NAMALWA (cell line): ENCODE measurements around the gene SAMSN1.

Experiments
- DNase-seq: peaks from one replicate; pipeline ENCODE4 v3.0.0-alpha.2; 2015; ENCODE audit warnings: low spot score

SAMSN1 gene

DNA sequence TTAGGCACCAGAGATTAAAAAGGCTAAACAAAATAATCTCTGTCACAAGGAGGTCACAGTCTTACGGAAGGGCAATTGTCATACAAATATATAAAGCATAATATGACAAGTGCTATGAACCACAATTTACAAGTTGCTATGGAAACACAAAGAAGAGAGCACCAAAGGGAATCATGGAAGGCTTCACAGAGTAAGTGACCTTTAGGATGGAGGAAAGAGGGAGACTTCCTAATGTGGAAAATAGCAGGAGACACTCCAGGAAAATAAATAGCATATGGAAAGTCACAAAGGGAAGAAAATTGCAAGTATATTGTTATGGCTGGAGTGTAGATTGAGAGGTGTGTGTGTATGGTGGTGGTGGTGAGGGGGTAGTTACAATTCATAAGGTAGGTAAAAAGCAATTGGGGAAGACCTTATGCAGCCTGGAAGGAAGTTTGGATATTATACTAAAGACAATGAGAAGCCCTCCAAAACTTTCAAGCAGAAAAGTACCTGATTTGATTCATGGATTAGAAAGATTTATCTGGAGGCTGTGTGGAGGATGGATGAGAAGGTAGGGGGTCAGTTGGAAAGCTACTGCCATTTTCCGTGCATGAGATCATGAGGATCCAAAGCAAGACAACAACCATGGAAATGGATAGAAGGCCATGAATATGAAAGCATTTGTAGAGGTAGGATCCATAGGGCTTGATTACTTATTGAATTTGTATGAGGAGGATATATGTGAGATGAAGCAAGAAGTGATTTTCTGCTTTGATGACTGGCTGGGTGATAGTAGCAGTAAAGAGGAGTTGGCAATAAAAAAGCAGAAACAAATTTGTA is 61.7 kb downstream of the SAMSN1 start:
- no peak for DNase-seq

DNA sequence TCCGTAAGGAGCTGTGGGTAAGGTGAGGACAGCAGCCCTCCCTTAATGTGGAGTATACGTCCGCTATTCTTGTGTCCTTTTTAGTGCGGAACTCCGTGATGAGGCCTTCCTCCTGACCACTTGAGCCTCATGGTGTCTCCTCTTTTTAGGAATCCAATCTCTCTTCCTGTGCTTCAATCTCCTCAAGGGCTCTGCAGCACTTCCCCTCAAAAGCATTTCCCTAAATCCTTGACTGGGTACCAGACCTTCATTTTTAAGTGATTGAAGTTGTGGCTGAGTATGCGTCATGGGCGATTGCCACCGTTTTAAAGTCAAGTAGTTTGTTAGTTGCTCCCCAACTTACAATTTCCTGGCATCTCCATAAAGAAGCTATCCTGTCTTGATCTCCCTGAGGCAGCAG is 62.8 kb downstream of the SAMSN1 start:
- DNase-seq: no peak

DNA sequence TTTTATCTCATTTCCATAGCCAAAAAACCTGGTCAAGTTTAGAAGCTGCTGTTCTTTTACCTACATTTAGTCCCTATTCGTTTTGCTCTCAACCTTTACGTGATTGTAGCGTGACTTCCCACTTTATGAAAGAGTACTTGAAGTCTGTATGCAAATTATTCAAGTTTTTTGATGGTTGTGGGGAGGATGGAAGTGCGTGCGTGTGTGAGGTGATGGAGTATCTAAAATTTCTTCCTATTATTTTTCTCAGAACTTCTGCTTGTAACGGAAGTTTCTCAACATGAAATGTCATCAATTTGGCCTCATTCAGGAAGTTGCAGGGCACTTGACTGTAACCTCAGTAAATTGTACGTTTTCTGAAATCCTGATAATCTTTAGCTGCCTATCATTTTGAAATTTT is 64.0 kb downstream of the SAMSN1 start:
- DNase-seq: peak; percentile 20

DNA sequence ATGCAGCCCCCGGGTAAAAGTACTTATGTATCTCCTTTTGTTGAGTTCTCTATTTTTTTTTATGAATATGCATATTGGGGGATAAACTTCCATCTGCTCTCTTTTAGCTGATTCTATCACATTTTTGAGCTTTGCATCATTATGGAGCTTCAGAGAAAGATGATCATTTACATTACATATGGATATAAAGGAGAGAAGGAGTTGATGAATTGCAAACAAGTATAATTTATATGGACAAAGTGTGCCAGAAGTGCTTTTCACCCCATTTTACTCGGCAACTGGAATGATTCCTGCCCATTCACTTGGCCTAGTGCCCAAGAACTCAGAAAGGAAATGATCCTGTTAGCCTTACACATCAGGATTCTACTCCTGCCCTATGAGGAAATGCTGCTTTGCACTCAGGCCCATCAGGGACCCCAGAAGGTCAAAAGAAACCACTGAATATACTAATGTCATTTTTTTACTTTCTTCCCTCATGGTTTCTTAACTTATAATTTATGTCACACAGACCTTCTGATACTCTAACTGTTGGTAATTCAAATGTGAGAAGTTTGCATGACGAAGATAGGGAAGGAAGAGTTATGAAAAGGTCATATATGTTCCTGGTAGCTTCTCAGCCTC is 65.6 kb downstream of the SAMSN1 start:
- DNase-seq: no peak

DNA sequence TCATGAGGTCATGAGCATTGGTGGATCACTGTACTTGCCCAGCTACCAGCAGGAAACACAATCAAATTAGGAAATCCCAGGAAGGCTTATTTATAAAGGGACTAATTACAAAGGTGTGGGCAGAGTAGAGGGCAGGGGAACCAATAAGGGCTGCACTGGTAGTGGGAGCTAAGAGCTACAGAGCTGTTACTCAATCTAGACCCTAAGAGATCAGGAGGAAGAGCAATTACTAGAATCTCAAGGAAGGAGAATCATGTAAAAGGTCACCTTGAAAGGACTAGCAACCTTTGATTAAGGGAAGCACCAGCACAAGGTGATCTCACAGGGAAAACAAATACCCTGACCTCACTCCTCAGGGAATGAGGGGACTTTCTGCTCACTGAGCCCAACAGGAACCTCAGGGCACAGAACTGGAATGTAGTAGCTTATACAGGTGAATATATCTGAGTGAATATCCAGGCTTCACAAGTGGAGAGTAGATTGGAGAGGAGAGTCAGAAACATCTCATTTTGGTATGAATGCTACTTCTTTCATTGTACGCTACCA is 66.8 kb downstream of the SAMSN1 start:
- no peak for DNase-seq

DNA sequence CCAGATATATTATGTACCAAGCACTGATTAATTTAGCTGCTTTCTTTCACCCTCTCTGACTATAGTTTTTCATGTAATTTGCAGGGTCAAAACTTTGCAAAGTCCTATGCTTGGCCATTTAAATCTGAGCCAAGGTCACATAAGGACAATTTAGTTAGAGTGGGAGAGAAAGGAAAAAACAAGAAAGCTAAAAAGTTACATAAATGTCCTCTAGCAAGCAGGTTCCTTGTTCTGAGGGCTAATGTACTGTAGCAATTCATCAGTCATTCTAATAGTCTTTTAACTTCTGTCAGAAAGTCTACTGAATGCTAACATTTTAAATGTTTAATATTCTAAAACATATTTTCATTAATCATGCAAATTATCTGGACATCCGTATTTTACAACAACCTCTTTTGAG is 68.3 kb downstream of the SAMSN1 start:
- no peak for DNase-seq

DNA sequence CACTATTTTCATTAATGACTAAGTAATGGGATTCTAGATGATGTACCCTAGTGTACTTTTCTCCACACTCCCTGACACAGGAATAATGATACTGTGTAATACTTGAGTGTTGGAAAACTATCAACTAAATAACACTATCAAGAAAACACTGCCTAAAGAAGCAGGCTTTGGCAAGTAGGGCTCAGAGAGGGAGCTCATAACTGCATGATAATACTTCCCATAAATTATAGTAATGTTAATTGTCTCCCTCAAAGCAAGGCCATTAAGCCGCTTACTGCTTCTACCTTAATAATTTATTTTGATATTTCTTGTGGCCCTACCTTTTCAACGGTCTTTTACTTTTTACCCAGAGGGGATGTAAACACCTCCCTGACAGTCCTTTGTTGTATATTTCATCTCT is 69.0 kb downstream of the SAMSN1 start:
- no peak for DNase-seq

DNA sequence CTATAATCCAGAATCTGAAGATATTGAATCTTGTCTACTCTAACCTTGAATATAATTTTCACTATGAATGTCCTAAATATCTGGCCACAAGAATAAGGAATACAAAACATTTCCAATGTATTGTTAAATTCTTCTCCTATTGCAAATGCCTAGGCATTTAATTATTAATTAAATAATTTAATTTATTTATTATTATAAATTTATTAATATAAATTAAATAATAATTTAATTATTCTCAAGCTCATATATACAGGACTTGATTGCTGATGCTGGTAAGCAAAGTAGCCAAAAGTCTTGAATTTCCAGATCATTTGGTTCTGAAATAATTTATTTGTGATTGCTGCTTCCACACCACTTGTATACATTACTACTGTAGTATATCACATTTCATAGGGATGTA is 71.1 kb downstream of the SAMSN1 start:
- DNase-seq: no peak

DNA sequence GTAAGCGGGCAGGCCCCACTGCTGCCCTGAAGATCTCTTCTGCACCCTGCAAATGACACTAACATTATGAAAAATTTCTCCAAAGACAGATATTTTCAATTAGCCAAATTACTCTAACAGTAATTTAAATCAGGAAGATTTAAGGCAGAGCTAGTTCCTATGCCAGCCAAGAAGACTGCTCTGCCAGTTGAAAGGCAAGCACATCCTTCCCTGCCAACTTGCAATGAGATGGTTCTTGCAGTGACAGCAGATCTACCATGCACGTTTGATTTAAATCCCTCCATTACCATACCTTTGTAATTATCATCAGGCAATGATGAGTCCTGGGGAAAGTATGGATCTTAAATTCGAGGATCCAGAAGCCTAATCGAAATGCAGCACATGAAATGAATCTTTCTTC is 76.5 kb downstream of the SAMSN1 start:
- no peak for DNase-seq

DNA sequence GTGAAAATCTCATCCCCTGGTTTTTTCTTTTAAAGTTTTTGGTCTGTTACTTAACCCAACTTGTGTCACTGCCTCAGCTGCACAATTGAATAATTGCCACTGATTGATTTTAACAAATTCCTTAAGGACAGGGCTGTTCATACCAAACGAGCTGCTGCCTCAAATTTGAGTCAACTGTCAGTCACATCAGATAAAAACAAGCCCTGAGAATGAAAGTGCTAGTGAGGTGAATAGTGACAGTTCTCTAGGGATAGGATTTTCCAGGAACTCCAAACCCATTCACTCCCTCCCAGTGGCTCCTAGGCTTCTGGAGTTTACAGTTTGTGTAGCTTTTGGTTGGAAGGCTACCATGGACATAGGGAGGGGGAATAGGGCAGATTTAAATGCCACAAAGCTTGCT is 79.4 kb downstream of the SAMSN1 start:
- no peak for DNase-seq

DNA sequence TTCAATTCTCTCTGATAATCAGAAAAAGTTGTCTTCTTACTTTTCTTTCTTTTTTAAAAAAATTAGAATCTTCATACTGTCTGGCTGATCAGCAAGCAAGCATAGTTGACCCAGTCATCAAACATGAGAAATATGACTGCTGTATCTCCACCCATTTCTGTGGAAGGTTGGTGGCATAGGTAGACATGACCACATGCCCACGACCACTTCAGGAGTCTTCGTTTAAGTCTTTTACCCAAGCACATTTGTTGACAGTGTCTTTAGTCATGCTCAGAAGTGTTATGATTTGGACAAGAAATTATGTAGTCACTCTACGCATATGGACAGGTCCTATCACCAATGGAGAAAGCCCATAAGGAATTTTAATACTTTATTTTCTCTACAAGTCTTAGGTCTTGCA is 88.4 kb downstream of the SAMSN1 start:
- no peak for DNase-seq

DNA sequence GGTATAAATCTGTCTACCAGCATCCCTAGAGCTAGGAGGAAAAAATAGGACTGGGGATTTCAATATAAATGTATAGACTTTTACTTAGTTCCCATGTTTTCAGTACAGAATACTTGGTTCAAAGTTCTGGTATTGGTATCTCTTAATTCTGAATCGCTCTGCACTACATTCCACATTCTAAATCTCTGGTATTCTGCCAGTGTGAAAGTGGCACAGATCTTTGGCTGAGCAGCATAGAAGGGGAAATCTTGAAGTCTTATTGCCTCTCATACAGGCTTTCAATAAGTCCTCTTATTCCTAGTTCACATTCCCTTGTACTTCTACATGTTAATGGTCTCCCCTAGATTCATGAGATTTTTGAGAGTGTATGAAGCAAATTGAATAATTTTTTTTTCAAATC is 89.2 kb downstream of the SAMSN1 start:
- DNase-seq: no peak

DNA sequence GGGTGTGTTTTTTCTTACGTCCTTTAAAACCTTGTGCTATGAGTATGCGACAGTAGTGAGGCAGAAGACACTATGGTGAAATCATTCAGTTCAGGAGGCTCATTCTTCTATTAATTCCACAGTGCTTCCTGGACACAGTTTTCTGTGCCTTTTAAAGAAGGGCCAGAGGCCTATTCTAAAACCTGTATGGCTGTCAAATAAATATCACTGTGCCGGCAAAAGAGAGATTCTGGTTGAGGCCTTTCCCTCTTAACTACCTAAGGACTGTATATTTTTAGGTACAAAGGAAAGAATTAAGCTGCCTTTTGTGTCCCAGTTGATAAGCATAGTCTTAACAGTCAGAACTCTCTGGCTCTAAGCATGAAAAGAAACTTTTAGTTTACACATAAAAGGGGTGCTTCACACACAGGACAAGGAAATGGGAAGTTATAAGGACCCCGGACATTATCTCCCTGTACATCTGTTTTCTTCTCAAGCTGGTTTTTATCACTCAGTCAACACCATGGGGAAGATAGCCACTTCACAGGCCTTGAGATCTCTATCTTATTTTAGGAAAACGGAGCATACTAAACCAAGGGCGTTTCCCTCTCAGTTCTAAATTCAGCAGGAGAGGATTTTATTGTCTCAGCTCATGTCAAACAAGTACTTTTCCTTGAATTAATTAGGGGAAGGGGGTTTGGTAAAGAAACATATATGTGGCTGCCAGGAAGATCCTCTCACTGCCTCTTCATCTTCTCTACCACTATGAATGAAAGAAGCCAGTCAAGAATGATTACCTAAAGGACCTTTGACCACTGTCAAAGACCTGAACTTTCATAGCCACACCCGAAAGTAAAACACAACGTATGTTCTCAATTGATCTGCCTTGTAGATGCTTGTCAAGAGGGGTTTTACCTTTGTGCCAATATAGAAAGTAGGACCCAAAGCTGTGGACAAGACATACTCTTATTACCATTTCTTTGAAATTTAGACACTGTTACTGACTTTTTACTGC is 91.8 kb downstream of the SAMSN1 start:
- DNase-seq: no peak

DNA sequence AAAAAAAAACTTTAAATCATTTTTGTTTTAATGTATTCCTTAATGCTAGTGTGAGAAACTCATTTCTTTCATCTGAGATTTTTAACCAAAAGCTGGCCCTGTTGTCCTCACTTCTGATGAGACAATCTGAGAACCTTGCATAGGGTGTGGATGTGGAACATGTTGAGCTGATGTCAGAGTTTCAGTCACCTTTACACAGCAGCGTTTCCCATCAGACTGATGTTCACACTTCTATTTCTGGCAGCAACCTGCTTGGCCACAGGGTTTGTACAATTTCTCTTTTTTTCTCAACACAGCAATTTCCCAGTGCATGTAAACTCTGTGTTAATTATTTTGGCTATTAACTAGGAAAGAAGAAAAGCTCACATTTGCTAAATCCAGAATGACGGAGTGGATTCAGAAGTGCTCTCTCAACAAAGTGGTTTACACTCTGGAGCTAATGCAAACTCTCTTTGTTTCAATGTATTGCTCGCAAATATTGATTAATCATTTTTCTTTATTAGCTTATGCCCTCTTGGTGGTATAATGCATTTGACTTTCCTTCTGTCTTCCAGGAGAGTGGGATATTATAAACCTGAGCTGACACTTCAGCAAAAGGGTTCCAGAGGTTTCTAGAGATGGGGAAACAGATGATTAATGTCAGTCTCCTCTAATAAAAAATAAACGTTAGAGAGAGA is 92.6 kb downstream of the SAMSN1 start:
- no peak for DNase-seq

DNA sequence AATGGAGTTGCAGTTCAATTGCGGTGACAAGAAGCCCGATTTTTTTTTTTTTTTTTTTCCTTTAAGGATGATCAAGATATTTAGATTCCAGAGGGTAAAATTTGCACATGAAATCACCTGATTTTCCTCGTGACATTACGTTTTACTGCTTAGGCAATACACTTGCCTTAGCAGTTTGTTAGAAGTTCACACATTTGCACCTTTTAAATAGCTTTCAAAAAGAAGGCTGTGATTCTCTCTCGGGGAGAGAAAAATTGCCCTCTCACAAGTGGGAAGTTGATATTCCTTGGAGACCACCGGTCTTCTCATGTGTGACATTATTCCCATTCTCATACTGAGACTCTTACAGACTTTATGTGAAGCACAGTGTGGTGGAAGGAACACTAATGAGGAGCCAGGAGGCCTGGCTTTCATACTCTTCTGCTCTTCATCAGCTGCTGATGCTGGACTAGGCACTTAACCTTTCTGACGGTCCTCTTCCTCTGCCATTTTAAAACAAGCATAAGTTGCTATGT is 93.3 kb downstream of the SAMSN1 start:
- DNase-seq: no peak

DNA sequence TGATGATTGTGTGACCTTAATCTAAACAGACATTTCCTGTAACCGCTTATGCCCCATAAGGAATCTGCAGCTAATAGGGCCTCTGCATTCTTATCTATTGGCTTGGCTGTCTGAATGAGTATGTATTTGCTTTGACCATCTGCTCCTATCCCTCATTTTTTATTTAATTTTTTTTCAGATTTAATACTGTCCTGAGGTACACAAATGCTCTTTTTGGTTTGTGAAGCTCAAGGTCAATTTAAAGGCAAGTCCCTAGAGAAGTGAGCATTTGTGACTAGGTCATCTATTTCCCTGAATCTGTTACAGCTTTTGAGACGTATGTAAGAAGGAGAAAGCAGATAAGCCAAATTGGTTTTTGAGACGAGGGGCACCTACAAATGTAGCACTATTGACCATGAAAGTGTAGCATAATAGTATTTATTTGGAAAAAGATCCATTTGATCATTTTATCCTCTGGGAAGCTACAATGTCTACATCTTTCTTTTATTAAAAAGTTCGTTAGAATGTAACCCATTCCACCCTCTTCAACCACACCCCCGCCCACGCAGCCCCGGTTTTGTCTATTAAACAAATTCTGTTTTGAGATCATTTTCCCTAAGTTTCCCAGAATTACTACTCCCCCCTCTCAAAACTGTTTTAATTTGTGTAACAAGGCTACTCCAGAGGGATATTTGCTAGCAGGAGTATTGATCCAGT is 93.9 kb downstream of the SAMSN1 start:
- DNase-seq: no peak

DNA sequence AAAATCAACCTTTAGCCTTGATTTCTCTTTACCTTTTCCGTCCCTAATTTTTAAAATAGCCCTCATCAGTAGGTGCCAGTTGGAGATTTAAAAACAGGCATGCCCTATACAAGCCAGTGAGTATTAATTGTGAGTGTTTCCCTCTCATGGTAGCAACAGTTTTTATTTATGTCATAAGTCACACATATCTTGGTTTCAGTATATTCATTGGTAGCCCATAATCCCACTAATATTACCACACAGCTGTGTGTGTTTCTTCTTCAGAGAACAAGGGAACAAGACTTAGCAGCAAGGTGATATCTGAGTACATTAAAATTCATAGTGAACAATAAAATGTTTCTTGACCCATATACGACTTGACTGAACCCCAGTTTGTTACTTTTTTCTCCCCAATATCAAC is 94.6 kb downstream of the SAMSN1 start:
- no peak for DNase-seq

DNA sequence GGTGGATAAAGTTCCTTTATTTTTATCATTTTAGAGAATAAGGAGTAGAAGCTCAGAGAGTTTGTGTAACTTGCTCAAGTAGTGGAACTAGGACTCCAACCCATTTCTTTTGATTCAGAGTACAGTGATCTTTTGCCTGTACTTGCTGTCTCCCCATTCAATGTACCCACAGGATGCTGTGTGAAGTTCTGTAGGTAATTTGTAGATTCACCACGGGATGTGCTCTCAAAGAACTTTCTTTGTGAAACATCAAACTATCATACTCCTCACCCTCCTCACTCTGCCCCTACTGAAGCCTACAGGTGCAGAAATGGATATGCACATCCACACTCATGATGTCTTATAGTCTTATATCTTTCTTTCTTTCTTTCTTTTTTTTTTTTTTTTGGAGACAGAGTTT is 97.3 kb downstream of the SAMSN1 start:
- DNase-seq: no peak

DNA sequence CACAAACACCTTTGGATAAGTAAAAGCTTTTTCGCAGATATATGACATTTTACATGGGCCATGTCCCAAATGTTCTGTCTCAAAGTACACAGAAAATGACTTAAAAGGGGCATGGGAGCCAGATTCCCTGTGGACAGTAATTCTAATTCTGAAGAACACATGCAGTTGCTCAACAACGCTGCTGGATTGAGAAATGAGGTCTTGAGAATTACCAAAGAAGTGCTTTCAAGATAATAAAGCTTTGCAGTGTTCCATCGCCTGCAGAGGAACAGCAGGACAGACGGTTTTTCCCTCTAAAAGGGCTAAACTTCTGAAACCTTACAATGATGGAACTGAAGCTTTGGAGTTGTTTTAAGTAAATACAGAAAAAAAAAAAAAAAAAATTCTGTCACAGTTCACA is 107.9 kb downstream of the SAMSN1 start:
- no peak for DNase-seq

DNA sequence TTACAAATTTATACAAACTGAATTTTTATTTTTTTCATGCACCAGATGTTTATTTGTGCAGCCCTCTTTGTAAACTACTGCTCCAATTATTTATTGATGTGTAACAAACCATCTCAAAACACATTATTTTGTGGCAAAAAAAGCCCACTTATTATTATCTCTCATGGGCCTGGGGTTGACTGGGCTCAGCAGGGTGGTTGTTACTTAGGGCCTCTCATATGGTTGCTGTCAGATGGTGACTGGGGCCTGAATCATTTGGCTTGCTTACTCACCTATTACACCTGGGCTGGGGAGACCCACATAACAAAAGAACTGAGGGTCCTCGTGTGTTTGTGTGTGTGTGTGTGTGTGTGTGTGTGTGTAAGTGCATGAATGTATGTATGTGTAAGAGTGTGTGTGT is 110.7 kb downstream of the SAMSN1 start:
- DNase-seq: no peak
